A673 (cell line): ENCODE data around the gene BMPR1B.

ENCODE experiments used
- EZH2 ChIP-seq: fragments of 200-600 bp; sonication (generic); IDR thresholded peaks from 2 replicates; pipeline ENCODE4 v1.6.1; 2017; ENCODE audit warnings: borderline replicate concordance, low read depth, mild to moderate bottlenecking, mixed read lengths, antibody characterized with exemption, low read length; ENCODE audit not compliant: poor library complexity, severe bottlenecking
- TF ChIP-seq, protein P1 (sequence below): fragments of 300-800, 200-600 bp; sonication (generic); conservative IDR thresholded peaks from 2 replicates; pipeline ENCODE4 v1.5.1; 2017; ENCODE audit warnings: low read depth, mild to moderate bottlenecking, antibody characterized with exemption, low read length, moderate library complexity, mixed read lengths

DNA sequence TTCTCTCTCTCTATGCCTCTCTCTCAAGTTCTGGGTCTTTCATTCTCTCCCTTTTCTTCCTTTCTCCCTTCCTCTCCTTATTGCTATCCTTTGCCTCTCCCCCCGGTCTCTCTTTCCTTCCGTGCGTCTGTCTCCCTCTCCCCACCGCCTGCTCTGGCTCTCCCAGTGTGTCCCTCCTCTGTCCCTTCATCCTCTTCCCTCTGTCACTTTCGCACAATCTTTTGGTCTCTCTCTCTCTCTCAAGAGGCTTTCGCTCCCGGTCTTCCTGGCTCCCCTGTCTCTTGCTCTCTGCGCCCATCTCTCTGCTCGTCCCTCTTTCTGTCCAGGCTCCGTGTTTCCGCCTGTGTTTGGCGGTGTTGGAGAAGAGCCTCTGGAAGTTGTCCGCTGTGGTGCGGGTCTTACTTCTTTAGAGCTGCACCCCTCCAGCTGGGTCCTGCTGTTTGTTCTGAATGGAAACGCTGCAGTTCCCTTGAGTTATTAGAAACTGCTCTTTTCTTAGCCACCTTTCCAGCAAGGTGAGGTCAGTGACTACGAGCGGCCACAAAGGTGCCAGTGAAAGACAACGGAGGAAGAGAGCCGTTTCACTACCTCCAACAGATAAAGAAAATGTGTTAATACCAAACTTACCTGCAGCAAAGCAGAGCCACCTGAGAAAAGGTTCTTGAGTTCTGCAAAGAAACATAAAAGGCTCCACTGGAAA is 1.1 kb downstream of the BMPR1B start:
- TF ChIP-seq, protein P1, sequence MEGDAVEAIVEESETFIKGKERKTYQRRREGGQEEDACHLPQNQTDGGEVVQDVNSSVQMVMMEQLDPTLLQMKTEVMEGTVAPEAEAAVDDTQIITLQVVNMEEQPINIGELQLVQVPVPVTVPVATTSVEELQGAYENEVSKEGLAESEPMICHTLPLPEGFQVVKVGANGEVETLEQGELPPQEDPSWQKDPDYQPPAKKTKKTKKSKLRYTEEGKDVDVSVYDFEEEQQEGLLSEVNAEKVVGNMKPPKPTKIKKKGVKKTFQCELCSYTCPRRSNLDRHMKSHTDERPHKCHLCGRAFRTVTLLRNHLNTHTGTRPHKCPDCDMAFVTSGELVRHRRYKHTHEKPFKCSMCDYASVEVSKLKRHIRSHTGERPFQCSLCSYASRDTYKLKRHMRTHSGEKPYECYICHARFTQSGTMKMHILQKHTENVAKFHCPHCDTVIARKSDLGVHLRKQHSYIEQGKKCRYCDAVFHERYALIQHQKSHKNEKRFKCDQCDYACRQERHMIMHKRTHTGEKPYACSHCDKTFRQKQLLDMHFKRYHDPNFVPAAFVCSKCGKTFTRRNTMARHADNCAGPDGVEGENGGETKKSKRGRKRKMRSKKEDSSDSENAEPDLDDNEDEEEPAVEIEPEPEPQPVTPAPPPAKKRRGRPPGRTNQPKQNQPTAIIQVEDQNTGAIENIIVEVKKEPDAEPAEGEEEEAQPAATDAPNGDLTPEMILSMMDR, result no peak
- no peak for TF ChIP-seq EZH2
